Testis (tissue), 3 donors: Measurements from ENCODE around the gene SLC26A4. TPM values are rescaled to one million over a fixed set of nuclear protein-coding genes. Genes with fewer than 3 reads are reported as not detected.

ENCODE experiments used
- DNase-seq: peaks from one replicate; pipeline ENCODE4 v3.0.0-alpha.2; 2019
- H3K27ac ChIP-seq, 2 donors: fragments of 200-600 bp; sonication (generic); one replicate each; pipeline ENCODE4 v1.5.1; 2019
- H3K27me3 ChIP-seq: fragments of 200-600 bp; sonication (generic); one replicate; pipeline ENCODE4 v1.5.1; 2019
- H3K36me3 ChIP-seq: fragments of 200-600 bp; sonication (generic); one replicate; pipeline ENCODE4 v1.5.1; 2017; ENCODE audit warnings: low read depth; ENCODE audit errors: missing control alignments
- H3K4me1 ChIP-seq: fragments of 200-600 bp; sonication (generic); one replicate; pipeline ENCODE4 v1.5.1; 2019
- H3K4me3 ChIP-seq, 2 donors: fragments of 200-600 bp; sonication (generic); one replicate each; pipeline ENCODE4 v1.5.1; 2017 to 2019
- H3K9me3 ChIP-seq: fragments of 200-600 bp; sonication (generic); one replicate; pipeline ENCODE4 v1.5.1; 2017
- CTCF ChIP-seq, 3 experiments: fragments of 450-650 bp in 2 of 3; fragments of 200-600 bp in 1 of 3; sonication (generic) in 1 of 3; IDR thresholded peaks; one replicate each; pipeline ENCODE4 v1.5.1; 2016 to 2019; ENCODE audit warnings: antibody characterized with exemption in 3 of 3, mild to moderate bottlenecking in 2 of 3, moderate library complexity in 1 of 3
- POLR2A ChIP-seq: fragments of 450-650 bp; IDR thresholded peaks from one replicate; pipeline ENCODE4 v1.6.1; 2017; ENCODE audit warnings: antibody characterized with exemption, mild to moderate bottlenecking, moderate library complexity
- WGBS, 2 donors: methylation state at CpG; one replicate each; pipeline ENCODE4 v1.1.5; 2018; 5-methylcytosine and 5-hydroxymethylcytosine counted together
- intact Hi-C: fragments of 100-400 bp; cut with DNase I; formaldehyde crosslinking; loops from one replicate; pipeline ENCODE4 v1.15.1; 2023; ENCODE audit warnings: low total_unique reads
- polyA plus RNA-seq: library from polyadenylated mRNA; stranded (reverse); fragments of 350-450 nt; fragmentation: Illumina TruSeq; extraction: RNeasy Lipid Tissue Mini Kit (QIAGEN cat#74804); gene quantifications from one replicate; pipeline ENCODE4 v1.2.3, GENCODE V29; 2014; ENCODE audit warnings: low read depth, low replicate concordance; ENCODE audit not compliant: insufficient read depth
- total RNA-seq, 2 donors: library from RNA; depleted of rRNA; stranded (reverse); fragments of >200 nt; gene quantifications; one replicate each; pipeline ENCODE4 v1.2.3, GENCODE V29; 2016

SLC26A4 gene
- total and polyA plus RNA-seq, 3 donors from 2014 or later: 0.43 to 1.7 (median 0.79) TPM

DNA sequence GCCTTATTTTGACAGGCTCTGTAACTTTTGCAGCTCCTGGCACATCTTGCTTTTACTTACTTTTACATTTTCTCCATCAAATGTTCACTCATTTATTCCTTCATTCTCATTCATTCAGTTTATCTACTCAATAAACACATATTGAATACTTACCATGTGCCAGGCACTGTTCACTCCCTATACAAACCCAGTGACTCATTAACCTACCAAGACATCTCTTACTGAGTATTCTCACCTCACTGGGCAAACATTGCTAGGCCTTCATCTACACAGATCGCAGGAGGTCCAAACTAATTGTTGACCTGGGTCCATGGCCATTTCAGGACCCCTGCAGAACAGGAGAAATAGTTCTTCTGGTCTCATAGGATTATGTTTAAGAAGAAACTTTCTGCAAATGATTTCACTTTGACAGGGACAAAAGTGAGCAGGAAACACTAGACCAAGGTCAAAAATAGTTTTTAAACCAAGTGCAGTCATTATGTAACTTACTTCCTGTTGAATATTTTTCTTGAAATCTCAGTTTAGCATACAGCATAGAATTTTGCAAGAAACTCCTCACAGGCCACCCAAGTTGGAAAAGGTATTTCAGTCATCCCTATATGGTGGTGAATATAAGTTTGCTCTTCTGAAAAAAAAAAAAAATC, 17.6 kb downstream of the SLC26A4 start:
- TF ChIP-seq CTCF (IDR thresholded peaks at IDR 0.05) (no peak), POLR2A (no peak)
- WGBS, 2 donors: 86 to 94% methylated on average over 1 of the region's 1 CpG
- Histone ChIP-seq H3K4me3 (no peak overlapping the region), H3K36me3 (no peaks in the 10 kb centered on the region), H3K4me1 (no peaks in the 10 kb centered on the region), H3K27ac (no peak overlapping the region), H3K9me3 (no peaks in the 10 kb centered on the region), H3K27me3 (no peaks in the 10 kb centered on the region)
- DNase-seq: no peak
- intact Hi-C loops: no loop called here

DNA sequence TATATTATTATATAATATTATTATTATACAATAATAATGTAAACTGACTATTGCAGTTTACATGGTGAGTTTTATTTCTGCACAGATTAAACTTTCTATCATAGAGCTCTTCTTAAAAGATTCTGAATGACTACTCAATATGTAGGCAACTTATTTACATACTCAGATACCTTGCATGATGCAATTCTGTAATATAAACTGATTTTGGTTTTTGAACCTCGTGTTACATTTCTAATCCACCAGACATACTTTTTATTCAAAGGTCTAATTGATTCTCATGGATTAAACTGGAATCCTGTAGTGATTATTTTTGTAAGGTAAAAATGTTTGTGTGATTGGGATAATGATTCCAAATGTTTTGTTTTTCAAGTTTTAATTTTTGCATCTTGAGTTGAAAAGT, 19.9 kb downstream of the SLC26A4 start:
- 60 to 78% methylated on average over 1 of the region's 1 CpG for WGBS, 2 donors
- no peaks in the 10 kb centered on the region for H3K9me3 ChIP-seq
- H3K36me3 ChIP-seq: no peaks in the 10 kb centered on the region
- no peak for TF ChIP-seq POLR2A
- no peak for TF ChIP-seq CTCF (IDR thresholded peaks at IDR 0.05)
- no peak overlapping the region for H3K27ac ChIP-seq
- H3K4me3 ChIP-seq: no peak overlapping the region
- no peak for DNase-seq
- intact Hi-C loops: no loop called here
- H3K27me3 ChIP-seq: no peaks in the 10 kb centered on the region
- H3K4me1 ChIP-seq: no peaks in the 10 kb centered on the region

- no peaks in the 10 kb centered on the region for H3K27me3 ChIP-seq
- no peaks in the 10 kb centered on the region for H3K4me1 ChIP-seq
- no peak overlapping the region for H3K4me3 ChIP-seq
- H3K9me3 ChIP-seq: no peaks in the 10 kb centered on the region
- WGBS, 2 donors: 94 to 96% methylated on average over 5 of the region's 5 CpGs
- intact Hi-C loops: no loop called here
- no peak for TF ChIP-seq CTCF (IDR thresholded peaks at IDR 0.05)
- no peak for TF ChIP-seq POLR2A
- H3K36me3 ChIP-seq: no peaks in the 10 kb centered on the region
- DNase-seq: no peak
- no peak overlapping the region for H3K27ac ChIP-seq
Measured at GRCh38 chr7:107682886-107683285, 22.3 kb downstream of the SLC26A4 start.

GRCh38 chr7:107684287-107684686, 23.7 kb downstream of the SLC26A4 start:
- DNase-seq: no peak
- intact Hi-C loops: no loop called here
- H3K4me1 ChIP-seq: no peaks in the 10 kb centered on the region
- TF ChIP-seq CTCF (IDR thresholded peaks at IDR 0.05): no peak
- no peak for TF ChIP-seq POLR2A
- H3K4me3 ChIP-seq: no peak overlapping the region
- H3K27me3 ChIP-seq: no peaks in the 10 kb centered on the region
- 74 to 78% methylated on average over 2 of the region's 2 CpGs for WGBS, 2 donors
- no peaks in the 10 kb centered on the region for H3K9me3 ChIP-seq
- H3K27ac ChIP-seq: no peak overlapping the region
- H3K36me3 ChIP-seq: no peaks in the 10 kb centered on the region

GRCh38 chr7:107684947-107685463, 24.4 kb downstream of the SLC26A4 start:
- TF ChIP-seq POLR2A (no peak), CTCF (IDR thresholded peaks at IDR 0.05) (no peak)
- WGBS, 2 donors: 87 to 100% methylated on average over 1 of the region's 1 CpG
- intact Hi-C loops: no loop called here
- Histone ChIP-seq H3K27ac (no peak overlapping the region), H3K36me3 (no peaks in the 10 kb centered on the region), H3K9me3 (no peaks in the 10 kb centered on the region), H3K4me1 (peaks cover under 1% of the 10 kb centered on the region), H3K27me3 (no peaks in the 10 kb centered on the region), H3K4me3 (no peak overlapping the region)
- no peak for DNase-seq
